DMS153 treated with DMSO at 0.1 percent for 48 hours (cell line): ENCODE results near the gene SPATA2L.
"Not testable (repeated sequence)": the region's sequence is repeated elsewhere in the genome, so short reads cannot be mapped to it uniquely, and the experiment has no call there.

Experiments used
- DNase-seq: peaks from one replicate; lab custom pipeline; 2025; ENCODE audit not compliant: unreplicated experiment; lab: John Stamatoyannopoulos, UW

SPATA2L gene

DNA sequence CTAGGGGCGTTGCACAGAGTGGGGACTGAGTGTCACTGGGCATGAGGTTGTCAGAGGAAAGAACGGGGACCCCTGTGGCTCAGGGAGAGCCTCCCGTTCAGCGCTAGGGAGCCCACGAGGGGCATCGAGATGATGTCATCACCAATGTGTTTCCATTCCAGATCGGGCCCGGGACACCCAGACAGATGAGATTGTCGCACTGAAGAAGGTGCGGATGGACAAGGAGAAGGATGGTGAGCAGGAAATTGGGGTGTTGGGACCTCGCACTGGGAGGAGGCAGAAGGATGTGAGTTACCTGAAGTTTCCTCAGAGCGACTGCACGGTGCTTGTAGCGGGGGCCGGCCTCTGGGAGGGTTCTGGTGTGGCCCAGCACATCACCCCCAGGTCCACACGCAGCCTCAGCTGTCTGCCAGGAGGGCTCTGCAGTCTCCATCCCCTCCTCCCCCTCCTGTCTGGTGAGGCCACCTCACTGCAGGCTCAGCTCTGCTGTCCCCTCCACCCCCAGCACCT lies 11.1 kb downstream of the SPATA2L start:
- no peak for DNase-seq

DNA sequence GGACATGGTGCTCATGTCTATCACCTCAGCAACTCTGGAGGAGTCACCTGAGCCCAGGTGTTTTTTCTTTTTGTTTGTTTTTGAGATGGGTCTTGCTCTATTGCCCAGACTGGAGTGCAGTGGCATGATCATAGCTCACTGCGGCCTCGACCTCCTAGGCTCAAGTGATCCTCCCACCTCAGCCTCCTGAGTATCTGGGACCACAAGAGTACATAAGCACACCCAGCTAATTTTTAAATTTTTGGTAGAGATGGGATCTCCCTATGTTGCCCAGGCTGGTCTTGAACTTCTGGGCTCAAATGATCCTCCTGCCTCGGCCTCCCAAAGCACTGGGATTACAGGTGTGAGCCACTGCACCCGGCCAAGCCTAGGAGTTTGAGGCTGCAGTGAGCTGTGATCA lies 11.9 kb downstream of the SPATA2L start:
- DNase-seq = not testable (repeated sequence)

DNA sequence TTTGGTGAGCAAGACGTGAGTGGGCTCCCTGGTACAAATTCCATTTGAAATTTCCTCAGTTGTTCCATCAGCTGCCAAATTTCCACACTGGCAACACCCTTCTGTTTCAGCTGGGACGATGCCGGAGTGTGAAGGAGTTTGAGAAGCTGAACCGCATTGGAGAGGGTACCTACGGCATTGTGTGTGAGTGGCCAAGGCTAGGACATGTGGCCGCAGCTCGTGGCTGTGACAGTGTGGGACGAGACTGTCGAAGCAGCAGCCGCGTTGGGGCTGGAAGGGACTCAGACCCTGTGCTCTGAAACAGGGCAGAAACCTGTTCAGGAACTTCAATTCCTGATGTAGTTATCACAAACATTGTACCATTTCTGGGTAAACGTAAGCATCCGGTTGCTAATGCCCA lies 12.4 kb downstream of the SPATA2L start:
- DNase-seq = no peak

DNA sequence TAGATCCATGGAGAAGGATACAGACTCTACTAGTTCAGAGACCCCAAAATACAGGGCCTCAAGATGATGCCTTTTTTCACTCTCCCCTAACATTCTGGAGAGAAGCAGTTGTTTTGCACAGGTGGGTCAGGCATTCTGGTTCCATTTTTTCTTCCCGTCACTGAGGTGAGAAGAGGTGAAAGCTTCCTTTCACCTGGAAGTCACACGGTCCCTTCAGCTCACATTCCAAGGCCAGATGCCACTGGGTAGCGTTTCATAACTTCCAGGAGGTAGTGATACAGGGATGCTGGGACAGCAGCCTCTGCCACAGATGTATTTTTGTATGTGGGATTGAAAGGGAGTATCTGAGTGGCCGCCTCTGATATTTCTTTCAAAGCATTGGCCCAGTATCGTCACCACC lies 13.1 kb downstream of the SPATA2L start:
- no peak for DNase-seq

DNA sequence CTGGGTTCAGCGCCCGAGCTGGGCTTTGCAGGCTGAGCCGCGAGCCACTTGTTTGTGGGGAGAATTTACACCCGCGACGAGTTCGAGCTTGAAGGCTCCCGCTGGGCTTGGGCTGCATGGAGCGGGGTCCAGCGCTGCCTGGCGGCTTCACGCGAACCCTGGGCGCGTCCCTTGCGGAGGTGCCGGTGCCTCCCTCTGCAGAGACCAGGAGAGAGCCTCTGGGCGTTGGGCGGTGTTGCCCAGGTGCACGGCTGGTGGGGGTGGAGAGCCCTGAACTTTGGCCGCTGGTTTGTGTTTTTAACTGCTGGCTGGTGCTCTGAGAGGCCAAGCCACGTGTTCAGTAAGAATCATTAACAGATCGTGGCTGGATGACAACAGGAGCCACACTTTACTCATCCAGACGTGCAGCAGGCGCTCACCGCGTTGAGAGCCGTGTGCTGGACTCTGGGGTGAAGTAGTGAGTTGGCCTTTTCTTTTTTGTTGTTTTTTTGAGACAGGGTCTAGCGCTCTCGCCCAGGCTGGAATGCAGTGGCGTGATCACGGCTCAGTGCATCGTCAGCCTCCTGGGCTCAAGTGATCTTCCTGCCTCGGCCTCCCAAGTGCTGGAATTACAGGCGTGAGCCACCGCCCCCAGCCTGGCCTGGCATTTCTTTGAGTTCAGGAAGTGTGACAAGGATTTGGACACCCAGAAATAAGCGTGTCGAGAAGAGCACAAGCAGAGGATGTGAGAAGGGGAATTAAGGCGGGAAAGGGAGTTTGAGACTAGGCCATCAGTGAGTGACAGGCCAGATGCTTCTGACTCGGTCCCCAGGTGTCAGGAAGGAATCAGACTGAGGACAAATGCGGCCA lies 14.2 kb downstream of the SPATA2L start:
- DNase-seq = no peak

DNA sequence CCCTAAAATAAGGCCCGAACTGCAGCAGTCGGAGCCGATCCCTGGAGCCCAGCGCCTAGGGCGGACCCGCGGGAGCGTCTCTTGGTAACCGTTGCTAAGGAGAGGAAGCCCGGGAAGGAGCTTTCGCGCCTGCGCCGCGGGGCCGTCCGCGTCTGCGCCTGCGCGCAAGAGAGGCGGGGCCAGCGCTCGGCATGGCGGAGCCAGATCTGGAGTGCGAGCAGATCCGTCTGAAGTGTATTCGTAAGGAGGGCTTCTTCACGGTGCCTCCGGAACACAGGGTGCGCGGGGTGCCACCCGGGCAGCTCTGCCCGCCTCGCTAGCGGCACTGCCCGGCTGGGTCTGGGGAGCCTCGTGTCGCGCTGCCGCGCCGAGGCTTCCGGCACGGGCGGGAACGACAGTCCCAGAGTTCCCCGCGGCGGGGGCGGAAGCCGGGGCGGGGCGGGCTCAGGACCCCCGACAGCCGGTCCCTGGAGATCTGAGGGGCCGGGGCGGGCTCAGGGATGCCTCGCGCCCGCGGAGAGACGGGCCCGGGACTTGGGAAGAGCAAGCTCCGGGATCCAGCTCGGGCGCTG lies 14.9 kb downstream of the SPATA2L start, which contains the start of gene CDK10:
Gene CDK10, plus strand, starts transcription at position 170 of the 572 bp plus-strand sequence. Its CDS starts 22 bp downstream, at position 192.
- peak; percentile 82 for DNase-seq

DNA sequence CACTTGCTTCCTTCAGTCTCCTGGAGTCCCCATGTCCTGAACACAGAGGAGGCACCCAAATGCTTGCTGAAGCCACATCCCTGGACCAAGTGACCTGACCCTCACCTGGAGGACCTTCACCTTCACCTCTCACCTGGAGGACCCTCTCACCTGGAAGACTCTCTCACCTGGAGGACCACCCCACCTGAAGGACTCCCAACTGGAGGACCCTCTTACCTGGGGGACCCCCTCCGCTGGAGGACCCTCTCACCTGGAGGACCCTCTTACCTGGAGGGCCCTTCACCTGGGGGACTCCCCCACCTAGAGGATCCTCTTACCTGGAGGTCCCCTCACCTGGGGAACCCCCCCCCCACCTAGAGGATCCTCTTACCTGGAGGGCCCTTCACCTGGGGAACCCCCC lies 15.6 kb downstream of the SPATA2L start:
- no peak for DNase-seq

DNA sequence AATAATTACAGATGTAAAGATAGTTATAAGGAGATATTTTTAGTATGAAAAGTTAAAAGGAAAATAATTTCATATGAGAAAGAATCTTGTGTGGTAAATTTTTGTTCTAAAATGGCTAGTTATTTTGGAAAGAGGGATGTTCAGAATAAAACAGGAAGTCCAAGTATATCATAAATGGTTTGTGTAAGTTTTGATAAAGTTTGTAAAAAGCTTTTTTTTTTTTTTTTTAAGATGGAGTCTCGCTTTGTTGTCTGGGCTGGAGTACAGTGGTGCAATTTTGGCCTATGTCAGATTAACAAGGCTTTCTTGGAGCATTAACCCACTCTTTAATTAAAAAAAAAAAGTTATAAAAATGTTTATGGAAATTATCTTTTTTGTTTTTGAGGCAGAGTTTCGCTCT lies 23.2 kb downstream of the SPATA2L start:
- DNase-seq = no peak

DNA sequence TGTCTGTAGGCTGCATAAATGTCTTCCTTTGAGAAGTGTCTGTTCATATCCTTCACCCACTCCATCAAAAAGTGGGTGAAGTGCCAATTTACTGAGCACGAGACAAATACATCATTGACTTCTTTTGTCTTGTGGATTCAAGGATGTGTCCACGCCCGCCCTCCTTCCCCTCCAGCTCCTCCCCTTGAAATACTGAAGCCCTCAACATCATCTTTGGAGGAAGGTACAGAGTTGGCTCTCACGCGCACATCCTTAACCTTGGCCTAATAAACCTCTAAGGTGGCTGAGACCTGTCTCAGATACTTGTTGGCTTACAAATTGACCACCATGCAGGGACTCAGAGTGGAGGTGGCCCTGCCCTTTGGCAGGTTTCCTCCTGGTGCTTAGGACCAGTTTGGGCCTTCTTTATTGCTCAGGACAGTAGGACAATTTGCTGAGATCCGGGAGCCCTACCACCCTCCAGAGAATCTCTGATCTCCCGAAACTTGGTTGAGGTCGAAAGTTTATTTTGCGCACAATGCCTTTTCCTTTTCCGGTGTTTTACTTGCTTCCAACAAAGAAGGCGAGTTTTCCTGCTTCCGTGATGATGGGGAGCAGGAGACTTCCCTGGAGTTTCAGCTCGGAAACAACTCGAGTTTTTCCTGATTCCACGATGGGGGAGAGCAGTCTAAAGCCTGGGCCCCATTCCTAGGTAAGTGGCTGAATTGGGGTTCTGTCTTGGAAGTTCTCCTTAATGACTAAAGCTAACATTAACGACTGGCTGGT lies 29.1 kb downstream of the SPATA2L start:
- DNase-seq = no peak

DNA sequence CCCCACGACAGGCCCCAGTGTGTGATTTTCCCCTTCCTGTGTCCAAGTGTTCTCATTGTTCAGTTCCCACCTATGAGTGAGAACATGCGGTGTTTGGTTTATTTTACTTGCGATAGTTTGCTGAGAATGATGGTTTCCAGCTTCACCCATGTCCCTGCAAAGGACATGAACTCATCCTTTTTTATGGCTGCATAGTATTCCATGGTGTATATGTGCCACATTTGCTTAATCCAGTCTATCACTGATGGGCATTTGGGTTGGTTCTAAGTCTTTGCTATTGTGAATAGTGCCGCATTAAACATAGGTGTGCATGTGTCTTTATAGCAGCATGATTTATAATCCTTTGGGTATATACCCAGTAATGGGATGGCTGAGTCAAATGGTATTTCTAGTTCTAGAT lies 29.9 kb downstream of the SPATA2L start:
- not testable (repeated sequence) for DNase-seq

DNA sequence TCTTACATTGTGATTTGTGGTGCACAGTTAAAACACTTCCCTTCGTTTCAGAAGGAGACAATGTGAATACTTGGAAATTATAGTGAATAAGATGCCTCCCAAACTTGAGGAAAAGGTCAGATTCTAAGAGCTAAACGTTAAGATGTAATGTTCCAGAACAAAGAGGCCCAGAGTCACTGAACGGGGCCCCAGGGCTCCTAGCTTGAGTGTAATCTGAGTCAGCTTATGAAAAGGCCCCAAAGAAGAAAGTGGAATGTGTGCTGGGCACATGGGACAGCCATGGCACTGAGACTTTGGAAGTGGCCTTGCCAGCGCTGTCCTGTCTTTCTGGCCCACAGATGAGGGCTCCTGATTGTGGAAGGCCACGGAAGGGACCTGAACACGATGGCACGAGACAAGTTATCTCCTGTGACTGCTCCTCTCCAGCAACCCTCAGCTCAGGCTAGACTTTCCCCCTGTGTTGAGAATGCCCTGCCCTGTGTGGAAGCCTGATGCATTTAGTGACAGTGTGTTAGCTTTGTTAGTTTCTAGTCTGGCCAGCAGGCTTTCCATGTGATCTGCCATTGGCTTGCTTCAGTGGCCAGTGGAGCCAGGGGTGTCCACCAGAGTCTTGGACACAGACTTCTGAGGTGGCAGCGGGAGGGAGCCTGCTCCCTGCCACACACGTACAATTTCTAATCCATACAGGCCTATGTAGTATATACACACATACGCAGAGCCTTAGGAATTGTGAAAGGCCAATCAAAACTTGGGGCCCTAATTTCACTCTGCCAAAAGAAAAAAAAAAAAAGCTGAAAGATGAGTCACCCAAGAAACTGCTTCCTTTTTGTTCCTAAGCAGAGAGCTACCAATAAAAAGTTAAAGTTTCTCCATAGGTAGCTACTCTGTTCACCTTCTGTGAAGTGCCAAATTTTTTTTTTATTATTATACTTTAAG lies 30.7 kb downstream of the SPATA2L start:
- DNase-seq = no peak

DNA sequence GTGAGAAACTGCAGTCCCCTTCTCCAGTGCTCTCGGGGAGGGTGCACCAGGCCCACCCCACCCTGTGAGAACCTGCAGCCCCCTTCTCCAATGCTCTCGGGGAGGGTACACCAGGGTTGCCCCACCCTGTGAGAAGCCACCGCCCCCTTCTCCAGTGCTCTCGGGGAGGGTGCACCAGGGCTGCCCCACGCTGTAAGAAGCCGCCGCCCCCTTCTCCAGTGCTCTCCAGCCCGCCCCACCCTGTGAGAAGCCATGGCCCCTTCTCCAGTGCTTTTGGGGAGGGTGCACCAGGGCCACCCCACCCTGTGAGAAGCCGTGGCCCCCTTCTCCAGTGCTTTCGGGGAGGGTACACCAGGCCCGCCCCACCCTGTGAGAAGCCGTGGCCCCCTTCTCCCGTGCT lies 31.8 kb downstream of the SPATA2L start:
- DNase-seq = no peak

DNA sequence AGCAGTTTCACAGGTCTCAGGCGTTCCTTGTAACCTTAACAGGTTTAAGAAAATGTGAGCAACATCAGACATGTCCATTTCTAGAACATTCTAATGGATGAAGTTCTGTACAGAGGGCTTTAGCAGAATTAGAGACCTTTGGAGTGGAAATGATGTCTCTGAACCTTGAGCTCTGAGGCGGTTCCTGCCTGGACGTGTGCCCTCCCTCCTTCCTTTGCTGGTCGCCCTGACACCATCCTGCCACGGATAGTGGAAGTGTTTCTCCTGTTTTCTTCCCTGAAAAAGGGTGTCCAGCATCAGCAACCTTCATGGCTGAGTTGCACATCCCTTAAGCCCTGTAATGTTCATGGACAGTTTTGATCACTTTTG lies 32.7 kb downstream of the SPATA2L start:
- no peak for DNase-seq

DNA sequence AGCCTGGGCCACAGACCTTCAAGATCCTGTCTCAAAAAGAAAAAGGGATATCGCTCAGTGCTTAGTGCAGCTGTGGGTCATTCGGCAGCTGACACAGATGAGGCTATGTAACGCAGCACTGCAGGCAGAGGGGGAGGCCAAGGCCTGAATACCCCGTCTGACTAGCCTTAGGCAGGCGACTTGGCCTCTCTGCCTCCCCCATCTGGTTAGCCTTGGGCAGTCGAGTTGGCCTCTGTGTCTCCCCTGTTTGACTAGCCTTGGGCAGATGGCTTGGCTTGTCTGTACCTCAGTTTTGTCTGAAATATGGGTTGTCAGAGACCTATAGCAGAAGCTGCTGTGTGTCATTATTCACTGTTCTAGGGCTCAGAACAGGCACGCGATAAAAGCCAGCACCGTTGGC lies 33.9 kb downstream of the SPATA2L start:
- no peak for DNase-seq

DNA sequence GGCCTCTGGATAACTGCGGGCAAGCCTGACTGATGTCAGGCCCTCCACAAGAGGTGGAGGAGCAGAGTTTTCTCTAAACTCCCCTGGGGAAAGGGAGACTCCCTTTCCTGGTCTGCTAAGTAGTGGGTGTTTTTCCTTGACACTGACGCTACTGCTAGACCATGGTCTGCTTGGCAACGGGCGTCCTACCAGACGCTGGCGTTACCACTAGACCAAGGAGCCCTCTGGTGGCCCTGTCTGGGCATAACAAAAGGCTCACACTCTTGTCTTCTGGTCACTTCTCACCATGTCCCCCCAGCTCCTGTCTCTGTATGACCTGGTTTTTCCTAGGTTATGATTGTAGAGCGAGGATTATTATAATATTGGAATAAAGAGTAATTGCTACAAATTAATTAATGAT lies 34.5 kb downstream of the SPATA2L start:
- not testable (repeated sequence) for DNase-seq

DNA sequence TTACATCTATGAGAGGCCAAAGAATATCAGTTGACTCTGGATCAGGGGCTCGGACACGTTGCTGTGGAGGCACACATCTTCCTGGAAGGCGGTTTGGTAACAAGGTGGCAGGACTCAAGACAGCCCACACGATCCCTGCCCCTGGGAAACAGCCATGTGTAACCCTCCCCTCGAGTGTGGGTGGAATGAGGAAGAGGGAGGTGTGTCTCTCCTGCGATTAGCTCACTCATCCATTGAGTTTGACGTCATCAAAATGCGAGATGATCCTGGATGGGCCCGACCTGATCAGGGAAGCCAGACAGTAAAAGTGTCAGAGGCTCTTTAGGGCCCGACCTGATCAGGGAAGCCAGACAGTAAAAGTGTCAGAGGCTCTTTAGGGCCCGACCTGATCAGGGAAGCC lies 37.3 kb downstream of the SPATA2L start:
- not testable (repeated sequence) for DNase-seq

DNA sequence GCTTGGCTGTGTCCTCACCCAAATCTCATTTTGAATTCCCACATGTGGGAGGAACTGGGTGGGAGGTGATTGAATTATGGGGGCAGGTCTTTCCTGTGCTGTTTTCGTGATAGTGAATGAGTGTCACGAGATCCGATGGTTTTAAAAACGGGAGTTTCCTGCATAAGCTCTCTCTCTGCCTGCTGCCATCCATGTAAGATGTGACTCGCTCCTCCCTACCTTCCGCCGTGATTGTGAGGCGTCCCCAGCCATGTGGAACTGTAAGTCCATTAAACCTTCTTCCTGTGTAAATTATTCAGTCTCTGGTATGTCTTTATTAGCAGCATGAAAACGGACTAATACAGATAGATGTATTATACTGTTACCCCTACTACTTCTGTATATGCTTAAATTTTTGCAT lies 40.3 kb downstream of the SPATA2L start:
- no peak for DNase-seq

DNA sequence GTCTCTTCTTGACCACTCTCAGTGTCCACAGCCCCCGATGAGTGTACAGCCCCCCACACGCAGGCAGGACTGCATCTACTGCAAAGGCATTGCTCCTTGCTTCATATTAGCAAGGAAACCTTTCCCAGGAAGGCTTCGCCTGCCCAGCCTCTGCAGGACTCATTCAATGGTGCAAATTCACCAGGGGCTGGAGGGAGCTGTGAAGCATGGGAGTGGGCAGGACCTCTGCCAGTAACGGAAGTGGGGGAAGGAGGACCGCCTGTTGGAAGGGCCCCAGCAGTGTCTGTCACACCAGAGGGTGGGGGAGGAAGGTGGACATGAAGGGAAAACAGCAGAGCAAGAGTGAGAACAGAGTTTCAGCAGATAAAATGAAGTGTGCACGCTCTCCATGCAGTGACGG lies 41.4 kb downstream of the SPATA2L start:
- no peak for DNase-seq

DNA sequence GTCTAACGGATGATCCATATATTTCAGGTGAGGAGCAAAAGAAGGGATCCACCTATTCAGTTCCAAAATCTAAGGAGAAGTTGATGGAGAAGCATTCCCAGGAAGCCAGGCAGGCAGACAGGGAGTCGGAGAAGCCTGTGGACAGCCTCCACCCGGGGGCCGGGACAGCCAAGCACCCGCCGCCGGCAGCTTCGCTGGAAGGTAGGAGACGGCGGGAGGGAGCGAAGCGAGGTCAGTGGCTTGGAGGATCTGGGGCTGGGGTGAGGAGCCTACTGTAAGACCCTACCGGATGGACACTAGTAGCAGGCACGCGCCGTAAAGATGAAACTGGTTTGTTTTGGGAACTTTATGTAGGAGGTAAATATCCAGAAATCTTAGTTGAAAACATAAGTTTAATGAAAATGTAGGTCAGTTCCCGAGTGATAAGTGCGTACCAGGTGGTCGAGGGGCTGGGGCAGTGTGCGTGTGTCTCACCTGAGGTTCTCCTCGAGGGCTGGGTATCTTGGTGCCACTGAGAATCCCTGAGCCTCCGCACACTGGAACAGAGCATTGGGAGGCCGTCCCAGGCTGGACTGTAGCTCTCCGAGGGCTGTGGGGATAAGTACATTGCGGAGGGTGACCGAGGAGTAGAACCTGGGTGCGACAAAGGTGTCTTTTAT lies 43.2 kb downstream of the SPATA2L start:
- DNase-seq = no peak
